ENCODE measurements around the gene OR2M2.

DNA sequence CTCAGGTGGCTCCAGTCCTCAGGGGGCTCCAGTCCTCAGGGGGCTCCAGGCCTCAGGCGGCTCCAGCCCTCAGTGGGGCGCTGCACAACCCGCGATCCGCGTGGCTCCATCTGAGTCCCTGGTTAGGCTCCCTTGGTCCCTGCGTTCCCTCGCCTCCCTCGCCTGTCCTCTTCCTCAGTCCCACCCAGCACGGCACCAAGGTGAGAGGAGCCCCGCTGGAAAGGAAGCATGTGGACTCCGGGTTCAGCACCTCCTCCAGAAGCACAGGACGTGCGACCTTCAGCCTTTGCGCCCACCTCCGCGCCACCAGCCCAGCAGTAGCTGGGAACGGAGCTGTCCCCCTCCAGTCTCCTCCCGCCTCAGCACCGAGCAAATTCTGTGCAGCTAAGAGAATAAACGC, 37.8 kb upstream of the OR2M2 start:
- TF ChIP-seq CTCF (IDR thresholded peaks at IDR 0.05) (no peak), POLR2A (IDR thresholded peaks at IDR 0.05) (no peak), EP300 (IDR thresholded peaks at IDR 0.05) (no peak)

All from tibial nerve (tissue), 4 donors.